GM12891 (cell line): ENCODE measurements around the gene CRPPA.

Experiments
- POLR2A ChIP-seq: IDR thresholded peaks from 2 replicates; pipeline ENCODE4 v1.6.1; 2011; ENCODE audit warnings: low read depth, low read length, control low read depth
- POLR2AphosphoS5 ChIP-seq: IDR thresholded peaks from 2 replicates; pipeline ENCODE4 v1.6.1; 2011; ENCODE audit warnings: low read depth, low read length, control low read depth

DNA sequence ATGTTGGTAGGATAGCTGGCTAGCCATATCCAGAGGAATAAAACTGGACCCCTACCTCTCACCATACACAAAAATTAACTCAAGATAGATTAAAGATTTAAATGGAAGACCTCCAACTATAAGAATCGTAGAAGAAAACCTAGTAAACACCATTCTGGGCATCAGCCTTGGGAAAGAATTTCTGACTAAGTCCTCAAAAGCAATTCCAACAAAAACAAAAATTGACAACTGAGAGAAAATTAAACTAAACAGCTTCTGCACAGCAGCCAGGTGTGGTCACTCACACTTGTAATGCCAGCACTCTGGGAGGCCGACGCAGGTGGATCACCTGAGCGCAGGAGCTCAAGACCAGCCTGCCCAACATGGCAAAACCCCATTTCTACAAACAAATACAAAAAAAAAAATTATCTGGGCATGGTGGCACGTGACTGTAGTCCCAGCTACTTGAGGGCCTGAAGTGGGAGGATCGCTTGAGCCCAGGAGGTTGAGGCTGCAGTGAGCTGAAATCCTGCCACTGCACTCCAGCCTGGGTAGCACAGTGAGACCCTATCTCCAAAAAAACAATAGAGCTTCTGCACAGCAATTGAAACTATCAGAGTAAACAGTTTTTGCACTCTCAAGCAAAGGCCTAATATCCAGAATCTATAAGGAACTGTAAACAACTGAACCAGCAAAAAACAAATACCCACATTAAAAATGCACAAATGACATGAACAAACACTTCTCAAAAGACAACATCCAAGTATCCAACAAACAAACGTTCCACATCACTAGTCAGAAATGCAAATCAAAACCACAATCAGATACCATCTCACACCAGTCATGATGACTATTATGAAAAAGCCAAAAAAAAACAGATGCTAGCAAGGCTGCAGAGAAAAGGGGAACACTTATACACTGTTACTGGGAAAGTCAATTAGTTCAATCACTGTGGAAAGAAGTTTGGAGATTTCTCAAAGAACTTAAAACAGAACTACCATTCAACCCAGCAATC lies 4.8 kb downstream of the CRPPA start:
- TF ChIP-seq POLR2AphosphoS5 (no peak), POLR2A (no peak)
